ENCODE data around the gene HPCAL1. TPM values are rescaled to one million over a fixed set of nuclear protein-coding genes. Genes with fewer than 3 reads are reported as not detected.
"Not testable (repeated sequence)": the region's sequence is repeated elsewhere in the genome, so short reads cannot be mapped to it uniquely, and the experiment has no call there.

The HPCAL1 gene
- total and polyA plus RNA-seq, 10 of the 15 experiments (the other 5 are each of a cell fraction or from before 2014, with no cell fraction given), result 0.40 to 12.8 (median 7.9) TPM

- no TSS peak for BruUV-seq (replicated peaks)
- POLR2A ChIA-PET, result interaction anchor here (1.0 kb wide), 1 partner anchor 32 kb away, joined by 3 read pairs; no protein-coding TSS in a partner anchor
- intact Hi-C loops (cut with micrococcal nuclease; ENCODE audit: unreplicated experiment) (no loop called here), in situ Hi-C loops (cut with MboI) (no loop called here)
- no peak overlapping the region for H3K4me2 ChIP-seq (ENCODE audit: control insufficient read depth, insufficient read depth)
- no peaks in the 10 kb centered on the region for H3K9me3 ChIP-seq (replicated peaks; ENCODE audit: control insufficient read depth, insufficient read depth, low read length)
- H3K4me1 ChIP-seq (ENCODE audit: control insufficient read depth, insufficient read depth, low read length), result peaks cover 17% of the 10 kb centered on the region
- no peak overlapping the region for H2AFZ ChIP-seq (ENCODE audit: control insufficient read depth, low read depth, low read length)
- CTCF ChIA-PET, result interaction anchor here (1.3 to 8.7 kb wide), 2 partner anchors 33 to 317 kb away, joined by 3 to 88 read pairs; no protein-coding TSS in a partner anchor
- FAIRE-seq, result no peak
- WGBS (ENCODE audit: insufficient coverage, insufficient replicate concordance, low lambda C conversion rate, missing lambda C conversion rate), result 95% methylated on average over 8 of the region's 8 CpGs
- H3K27ac ChIP-seq (ENCODE audit: control insufficient read depth, insufficient read depth), result no peak overlapping the region
- SMC1A ChIA-PET (ENCODE audit: uncharacterized antibody, unreplicated experiment), result interaction anchor here (0.6 to 1.9 kb wide), 2 partner anchors 113 to 317 kb away, joined by 3 to 7 read pairs; no protein-coding TSS in a partner anchor
- TF ChIP-seq BACH1 (IDR thresholded peaks at IDR 0.05; ENCODE audit: borderline replicate concordance), result no peak
- TF ChIP-seq MAX (IDR thresholded peaks at IDR 0.05; ENCODE audit: low read depth, low read length), result no peak
- TF ChIP-seq RAD51 (IDR thresholded peaks at IDR 0.05), result no peak
- no peak for TF ChIP-seq BRCA1 (IDR thresholded peaks at IDR 0.05; ENCODE audit: low read depth, low read length)
- TF ChIP-seq TCF3 (IDR thresholded peaks at IDR 0.05; ENCODE audit: borderline replicate concordance, insufficient read depth, low read depth, low read length), result no peak
- no peak for TF ChIP-seq JUND (IDR thresholded peaks at IDR 0.05; ENCODE audit: low read depth, low read length)
- H3K4me3 ChIP-seq, result no peak overlapping the region
- RAD21 ChIA-PET (ENCODE audit: unreplicated experiment), result no interaction called here
- H4K20me1 ChIP-seq (ENCODE audit: control insufficient read depth, insufficient read depth), result peaks cover 8% of the 10 kb centered on the region; the same call in 1 of the 2 replicates
- no peak for DNase-seq (ENCODE audit: low read depth, low spot score)
- H3K27me3 ChIP-seq (replicated peaks in 1 of 2; ENCODE audit: control insufficient read depth in 2 of 2, insufficient read depth in 2 of 2, low read length in 1 of 2), result no peaks in the 10 kb centered on the region
- ATAC-seq, result no peak
- no peak overlapping the region for H3K9ac ChIP-seq (ENCODE audit: control insufficient read depth, insufficient read depth, low read length)
- H3K36me3 ChIP-seq (ENCODE audit: control insufficient read depth in 2 of 2, insufficient read depth in 2 of 2, low read length in 1 of 2), result peaks cover 24 to 40% of the 10 kb centered on the region in 2 experiments
- H3K79me2 ChIP-seq (ENCODE audit: control insufficient read depth, insufficient read depth, low read length), result peaks cover 42% of the 10 kb centered on the region
Observed at GRCh38 chr2:10441948-10442347, 139.2 kb downstream of the HPCAL1 start.

DNA sequence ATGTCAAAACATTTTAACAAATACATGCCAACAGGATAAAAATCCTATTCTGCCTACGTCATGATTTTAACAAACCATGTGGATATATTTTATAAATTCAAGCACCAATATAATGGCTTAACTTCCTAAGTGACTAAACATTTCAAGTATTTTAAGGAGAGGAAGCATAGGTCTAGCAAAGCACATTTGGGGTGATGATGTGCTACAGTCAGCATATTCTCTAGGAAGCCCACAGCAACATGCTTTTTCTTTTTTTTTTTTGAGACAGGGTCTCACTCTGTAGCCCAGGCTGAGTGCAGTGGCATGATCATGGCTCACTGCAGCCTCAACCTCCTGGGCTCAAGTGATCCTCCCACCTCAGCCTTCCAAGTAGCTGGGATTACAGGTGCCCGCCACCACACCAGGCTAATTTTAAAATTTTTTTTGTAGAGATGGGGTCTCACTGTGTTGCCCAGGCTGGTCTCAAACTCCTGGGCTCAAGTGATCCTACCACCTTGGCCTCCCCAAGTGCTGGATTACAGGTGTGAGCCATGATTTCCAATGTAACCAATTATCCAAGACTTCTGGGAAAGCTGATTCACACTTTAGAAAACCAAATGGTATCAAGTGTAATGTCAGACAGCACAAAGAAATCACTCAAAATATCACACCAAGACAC is 139.9 kb downstream of the HPCAL1 start:
- H3K27me3 ChIP-seq (replicated peaks in 1 of 2; ENCODE audit: control insufficient read depth in 2 of 2, insufficient read depth in 2 of 2, low read length in 1 of 2); BruUV-seq (replicated peaks); ATAC-seq; FAIRE-seq; H3K9ac ChIP-seq (ENCODE audit: control insufficient read depth, insufficient read depth, low read length); H2AFZ ChIP-seq (ENCODE audit: control insufficient read depth, low read depth, low read length); H4K20me1 ChIP-seq (ENCODE audit: control insufficient read depth, insufficient read depth); H3K27ac ChIP-seq (ENCODE audit: control insufficient read depth, insufficient read depth); H3K4me3 ChIP-seq; H3K9me3 ChIP-seq (replicated peaks; ENCODE audit: control insufficient read depth, insufficient read depth, low read length); intact Hi-C loops (cut with micrococcal nuclease; ENCODE audit: unreplicated experiment); H3K4me2 ChIP-seq (ENCODE audit: control insufficient read depth, insufficient read depth); in situ Hi-C loops (cut with MboI); DNase-seq (ENCODE audit: low read depth, low spot score): not testable (repeated sequence)
- ChIA-PET POLR2A (interaction anchor here (1.0 kb wide), 1 partner anchor 33 kb away, joined by 3 read pairs; no protein-coding TSS in a partner anchor), SMC1A (ENCODE audit: uncharacterized antibody, unreplicated experiment) (interaction anchor here (0.6 to 1.9 kb wide), 3 partner anchors 7 to 318 kb away, joined by 3 to 7 read pairs (median 6); no protein-coding TSS in a partner anchor), CTCF (interaction anchor here (0.7 to 8.7 kb wide), 4 partner anchors 8 to 317 kb away, joined by 3 to 88 read pairs (median 4); no protein-coding TSS in a partner anchor), RAD21 (ENCODE audit: unreplicated experiment) (interaction anchor here (6.2 kb wide), 1 partner anchor 9 kb away, joined by 66 read pairs; no protein-coding TSS in a partner anchor)
- Histone ChIP-seq H3K4me1 (ENCODE audit: control insufficient read depth, insufficient read depth, low read length) (peaks cover 17% of the 10 kb centered on the region), H3K79me2 (ENCODE audit: control insufficient read depth, insufficient read depth, low read length) (peaks cover 48% of the 10 kb centered on the region), H3K36me3 (ENCODE audit: control insufficient read depth in 2 of 2, insufficient read depth in 2 of 2, low read length in 1 of 2) (peaks cover 24 to 40% of the 10 kb centered on the region in 2 experiments)
- WGBS (ENCODE audit: insufficient coverage, insufficient replicate concordance, low lambda C conversion rate, missing lambda C conversion rate), result 100% methylated on average over 2 of the region's 2 CpGs
